Adipocyte (in vitro differentiated cells): ENCODE measurements around the gene NTSR1.
A peak's percentile ranks its signal among the peaks of the same experiment; 100 is the strongest.

Experiments
- DNase-seq: peaks from one replicate; pipeline ENCODE4 v3.0.0-alpha.2; 2015; ENCODE audit warnings: low read depth
- H3K27me3 ChIP-seq: replicated peaks from 2 replicates; pipeline ENCODE4 v1.7.0; 2013; ENCODE audit warnings: mild to moderate bottlenecking, low read length, moderate library complexity; ENCODE audit not compliant: control insufficient read depth, insufficient read depth
- H3K36me3 ChIP-seq: 2 replicates; pipeline ENCODE4 v1.7.0; 2013; ENCODE audit warnings: low read length, mild to moderate bottlenecking, moderate library complexity; ENCODE audit not compliant: control insufficient read depth, insufficient read depth, severe bottlenecking
- H3K4me1 ChIP-seq: 2 replicates; pipeline ENCODE4 v1.7.0; 2013; ENCODE audit warnings: mild to moderate bottlenecking, low read length, moderate library complexity; ENCODE audit not compliant: control insufficient read depth, insufficient read depth
- H3K4me3 ChIP-seq: 2 replicates; pipeline ENCODE4 v1.7.0; 2013; ENCODE audit warnings: mild to moderate bottlenecking, low read length, moderate library complexity
- H3K9ac ChIP-seq: 2 replicates; pipeline ENCODE4 v1.7.0; 2013; ENCODE audit warnings: mild to moderate bottlenecking, low read length, moderate library complexity
- H3K9me3 ChIP-seq: 2 replicates; pipeline ENCODE4 v1.7.0; 2013; ENCODE audit warnings: mild to moderate bottlenecking, low read length, moderate library complexity; ENCODE audit not compliant: control insufficient read depth

The NTSR1 gene

DNA sequence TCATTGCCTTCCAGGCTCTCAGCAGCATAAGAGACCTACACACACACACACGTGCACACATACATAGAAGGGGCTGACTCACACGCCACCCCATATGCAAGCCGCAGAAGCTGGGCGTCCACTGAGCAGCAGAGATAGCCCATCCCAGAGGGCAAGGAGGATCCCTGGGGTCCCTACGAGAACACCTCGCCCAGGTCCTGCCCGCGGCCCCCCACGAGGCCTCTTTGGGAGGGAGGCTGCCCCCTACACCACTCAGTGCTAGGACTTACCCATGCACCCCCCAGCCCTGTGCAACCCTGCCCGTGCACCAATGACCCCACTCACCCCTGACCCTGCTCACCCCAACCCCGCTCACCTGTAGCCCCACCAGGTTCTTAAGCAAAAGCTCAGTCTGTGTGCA lies 20.6 kb upstream of the NTSR1 start:
- H3K36me3 ChIP-seq = no peaks in the 10 kb centered on the region
- H3K4me3 ChIP-seq = no peak overlapping the region
- H3K9ac ChIP-seq = no peak overlapping the region
- no peaks in the 10 kb centered on the region for H3K9me3 ChIP-seq
- H3K27me3 ChIP-seq = peaks cover 44% of the 10 kb centered on the region
- no peaks in the 10 kb centered on the region for H3K4me1 ChIP-seq
- no peak for DNase-seq

DNA sequence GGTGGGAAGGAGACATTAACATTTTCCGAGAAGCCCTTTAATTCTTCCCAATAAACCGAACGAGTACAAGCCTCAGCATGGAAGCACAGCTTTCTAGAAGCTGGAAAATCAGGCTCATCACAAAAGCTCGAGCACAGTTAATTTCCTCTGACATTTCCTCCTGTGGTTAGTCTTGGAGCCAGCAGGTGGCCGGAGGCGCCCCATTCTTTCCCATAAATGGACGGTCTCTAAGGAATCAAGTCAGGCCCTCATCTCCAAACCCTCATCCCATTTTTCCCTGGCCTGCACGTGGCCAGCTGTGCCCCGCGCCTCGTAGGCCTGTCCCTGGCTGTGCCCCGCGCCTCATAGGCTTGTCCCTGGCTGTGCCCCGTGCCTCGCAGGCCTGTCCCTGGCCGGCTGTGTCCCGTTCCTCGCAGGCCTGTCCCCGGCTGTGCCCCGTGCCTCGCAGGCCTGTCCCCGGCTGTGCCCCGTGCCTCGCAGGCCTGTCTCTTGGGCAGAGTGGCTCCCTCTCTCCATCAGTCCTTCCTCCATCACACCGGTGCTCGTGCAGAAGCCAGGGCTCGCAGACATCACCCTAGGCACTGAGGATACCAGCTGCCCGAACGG lies 19.7 kb upstream of the NTSR1 start:
- Histone ChIP-seq H3K4me3 (no peak overlapping the region), H3K4me1 (no peaks in the 10 kb centered on the region), H3K9ac (no peak overlapping the region), H3K9me3 (no peaks in the 10 kb centered on the region), H3K36me3 (no peaks in the 10 kb centered on the region), H3K27me3 (peaks cover 49% of the 10 kb centered on the region)
- peak; percentile 9 for DNase-seq

GRCh38 chr20:62689861-62690260 lies 18.8 kb upstream of the NTSR1 start:
- no peak for DNase-seq
- no peak overlapping the region for H3K4me3 ChIP-seq
- H3K4me1 ChIP-seq = no peaks in the 10 kb centered on the region
- no peak overlapping the region for H3K9ac ChIP-seq
- H3K27me3 ChIP-seq = peaks cover 49% of the 10 kb centered on the region
- H3K9me3 ChIP-seq = no peaks in the 10 kb centered on the region
- no peaks in the 10 kb centered on the region for H3K36me3 ChIP-seq

GRCh38 chr20:62690261-62690820 lies 18.3 kb upstream of the NTSR1 start:
- no peak overlapping the region for H3K9ac ChIP-seq
- H3K9me3 ChIP-seq = no peaks in the 10 kb centered on the region
- DNase-seq = no peak
- H3K27me3 ChIP-seq = peaks cover 51% of the 10 kb centered on the region
- H3K36me3 ChIP-seq = no peaks in the 10 kb centered on the region
- no peak overlapping the region for H3K4me3 ChIP-seq
- H3K4me1 ChIP-seq = no peaks in the 10 kb centered on the region

DNA sequence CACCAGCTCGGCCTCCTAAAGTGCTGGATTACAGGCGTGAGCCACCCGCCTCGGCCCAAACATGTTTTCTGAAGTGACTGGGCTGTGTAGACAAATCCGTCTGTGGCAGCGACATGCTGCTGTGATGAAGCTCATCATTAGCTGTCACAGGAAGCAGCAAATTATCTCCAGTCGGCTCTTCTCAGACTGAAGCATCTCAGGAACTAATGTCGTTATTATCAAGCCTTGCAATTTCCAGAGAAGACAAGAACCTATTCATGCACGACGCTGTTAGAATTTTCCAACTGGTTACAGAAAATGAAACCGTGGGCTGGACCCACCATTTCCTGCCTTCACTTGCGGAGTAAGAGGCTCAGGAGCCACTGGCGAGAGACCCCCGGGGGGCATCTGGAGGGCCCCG lies 17.1 kb upstream of the NTSR1 start:
- H3K9ac ChIP-seq = no peak overlapping the region
- no peak overlapping the region for H3K4me3 ChIP-seq
- H3K4me1 ChIP-seq = no peaks in the 10 kb centered on the region
- no peak for DNase-seq
- no peaks in the 10 kb centered on the region for H3K36me3 ChIP-seq
- H3K27me3 ChIP-seq = peaks cover 54% of the 10 kb centered on the region
- no peaks in the 10 kb centered on the region for H3K9me3 ChIP-seq

GRCh38 chr20:62692176-62692575 lies 16.5 kb upstream of the NTSR1 start:
- no peak for DNase-seq
- Histone ChIP-seq H3K9ac (no peak overlapping the region), H3K36me3 (no peaks in the 10 kb centered on the region), H3K27me3 (peaks cover 53% of the 10 kb centered on the region), H3K4me3 (no peak overlapping the region), H3K9me3 (no peaks in the 10 kb centered on the region), H3K4me1 (no peaks in the 10 kb centered on the region)

DNA sequence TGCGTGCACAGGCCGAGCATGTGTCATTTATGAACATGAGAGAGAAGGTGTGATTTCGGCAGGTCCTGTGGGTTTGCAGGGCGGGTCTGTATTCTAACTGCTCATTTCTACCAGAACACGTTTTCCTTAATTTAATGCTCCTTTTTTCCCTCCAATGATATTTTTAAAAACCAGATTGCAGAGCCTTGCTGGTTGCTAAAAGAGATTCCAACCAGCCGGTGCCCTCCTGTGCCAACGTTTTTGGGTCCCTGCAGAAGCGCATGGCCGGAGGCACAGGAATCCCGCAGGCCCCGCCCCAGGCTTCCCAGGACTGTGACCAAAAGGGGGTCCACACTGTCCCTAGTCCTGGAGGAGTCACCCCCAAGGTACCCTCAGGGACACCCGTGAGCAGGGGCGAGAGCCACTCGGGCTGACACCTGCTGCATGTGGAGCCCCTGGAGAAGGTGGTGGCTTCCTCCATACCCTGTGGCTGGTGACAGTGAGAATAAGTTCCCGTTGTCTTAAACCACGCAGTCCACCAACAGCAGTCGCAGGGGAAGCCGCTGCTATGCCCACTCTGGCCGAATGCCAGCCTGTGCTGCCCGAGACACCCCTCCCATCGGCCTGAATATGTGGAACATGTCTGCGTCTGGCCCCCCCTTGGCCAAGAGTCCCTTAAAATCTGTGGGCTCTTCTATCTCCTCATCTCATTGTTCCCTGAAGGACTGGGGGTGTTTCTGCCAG lies 15.7 kb upstream of the NTSR1 start:
- Histone ChIP-seq H3K4me3 (no peak overlapping the region), H3K4me1 (no peaks in the 10 kb centered on the region), H3K36me3 (no peaks in the 10 kb centered on the region), H3K9ac (no peak overlapping the region), H3K9me3 (no peaks in the 10 kb centered on the region), H3K27me3 (peaks cover 57% of the 10 kb centered on the region)
- DNase-seq = no peak

- Histone ChIP-seq H3K9ac (no peak overlapping the region), H3K36me3 (no peaks in the 10 kb centered on the region), H3K9me3 (no peaks in the 10 kb centered on the region), H3K4me1 (no peaks in the 10 kb centered on the region), H3K27me3 (peaks cover 57% of the 10 kb centered on the region), H3K4me3 (no peak overlapping the region)
- no peak for DNase-seq
These were observed 15.1 kb upstream of the NTSR1 start for GRCh38 chr20:62693524-62693922.

- Histone ChIP-seq H3K4me1 (no peaks in the 10 kb centered on the region), H3K27me3 (peaks cover 53% of the 10 kb centered on the region), H3K9me3 (no peaks in the 10 kb centered on the region), H3K4me3 (no peak overlapping the region), H3K36me3 (no peaks in the 10 kb centered on the region), H3K9ac (no peak overlapping the region)
- DNase-seq = no peak
These were observed 14.5 kb upstream of the NTSR1 start for GRCh38 chr20:62694106-62694505.

DNA sequence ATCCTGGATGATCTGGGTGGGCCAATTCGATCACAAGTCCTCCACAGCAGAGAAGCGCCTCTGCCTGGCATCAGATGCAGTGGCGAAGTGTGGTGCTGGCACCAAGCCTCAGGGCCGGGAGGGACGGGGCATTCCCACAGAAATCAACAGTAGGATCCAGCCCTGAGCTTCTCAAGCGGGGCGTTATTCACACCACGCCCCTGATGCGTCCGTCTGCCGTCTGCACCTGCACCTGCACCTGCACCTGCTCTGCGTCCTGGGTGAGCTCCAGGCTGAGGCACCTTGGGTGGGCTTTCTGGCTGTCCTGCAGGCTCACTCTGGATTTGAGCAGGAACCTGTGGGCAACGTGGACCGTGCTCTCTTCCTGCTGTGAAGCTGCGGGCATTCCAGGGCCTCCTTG lies 13.8 kb upstream of the NTSR1 start:
- DNase-seq = no peak
- Histone ChIP-seq H3K9me3 (no peaks in the 10 kb centered on the region), H3K4me1 (no peaks in the 10 kb centered on the region), H3K36me3 (no peaks in the 10 kb centered on the region), H3K9ac (no peak overlapping the region), H3K4me3 (no peak overlapping the region), H3K27me3 (peaks cover 54% of the 10 kb centered on the region)

GRCh38 chr20:62695448-62696414 lies 12.9 kb upstream of the NTSR1 start:
- peaks cover 55% of the 10 kb centered on the region for H3K27me3 ChIP-seq
- no peaks in the 10 kb centered on the region for H3K9me3 ChIP-seq
- H3K9ac ChIP-seq = no peak overlapping the region
- H3K4me3 ChIP-seq = no peak overlapping the region
- H3K4me1 ChIP-seq = no peaks in the 10 kb centered on the region
- H3K36me3 ChIP-seq = no peaks in the 10 kb centered on the region
- no peak for DNase-seq
